IMR-90 (cell line): ENCODE results near the gene SLC25A19. TPM values are rescaled to one million over a fixed set of nuclear protein-coding genes. Genes with fewer than 3 reads are reported as not detected.
A peak's percentile ranks its signal among the peaks of the same experiment; 100 is the strongest.

Experiments
- ATAC-seq: fragments of 200-7000 bp; cut with Tn5 transposase; 2 replicates; pipeline ENCODE4 v1.9.1; 2020; ENCODE audit warnings: low read depth, mild to moderate bottlenecking, moderate library complexity
- BruUV-seq: library from RNA; stranded (reverse); fragments of 400-500 nt; replicated peaks from 2 replicates; lab custom pipeline; 2021; lab: Mats Ljungman, UMichigan
- CTCF ChIA-PET: fragments of 300-600 bp; formaldehyde crosslinking; extraction: SDS; loops from one replicate; lab custom pipeline; 2021; ENCODE audit warnings: antibody characterized with exemption; lab: Yijun Ruan, JAX
- POLR2A ChIA-PET: fragments of 300-600 bp; sonication (Branson Sonifier 250); formaldehyde crosslinking; loops from one replicate; lab custom pipeline; 2022; ENCODE audit warnings: antibody characterized with exemption; ENCODE audit not compliant: unreplicated experiment; lab: Charles Lee
- DNase-seq: peaks from one replicate; pipeline ENCODE4 v3.0.0; 2013
- H2AFZ ChIP-seq: replicated peaks from 2 replicates; pipeline ENCODE3; 2013; ENCODE audit warnings: low read length, mild to moderate bottlenecking; ENCODE audit not compliant: poor library complexity
- H2AK5ac ChIP-seq: 2 replicates; pipeline ENCODE4 v1.6.1; 2013; ENCODE audit warnings: low read depth, low read length, inconsistent platforms
- H2AK9ac ChIP-seq: replicated peaks from 2 replicates; pipeline ENCODE3; 2013; ENCODE audit warnings: mild to moderate bottlenecking, low read depth, low read length, moderate library complexity; ENCODE audit not compliant: poor library complexity
- H2BK120ac ChIP-seq: 2 replicates; pipeline ENCODE4 v1.6.1; 2013; ENCODE audit warnings: low read depth, low read length, inconsistent platforms
- H2BK15ac ChIP-seq: 3 replicates; pipeline ENCODE4 v1.6.1; 2013; ENCODE audit warnings: low read depth, low read length, inconsistent platforms
- H2BK20ac ChIP-seq: 2 replicates; pipeline ENCODE4 v1.6.1; 2013; ENCODE audit warnings: low read depth, mild to moderate bottlenecking, inconsistent platforms, low read length, moderate library complexity
- H2BK5ac ChIP-seq: 2 replicates; pipeline ENCODE4 v1.6.1; 2013; ENCODE audit warnings: mild to moderate bottlenecking, low read depth, low read length, inconsistent platforms; ENCODE audit not compliant: poor library complexity, severe bottlenecking
- H3K14ac ChIP-seq: replicated peaks from 2 replicates; pipeline ENCODE4 v1.6.1; 2013; ENCODE audit warnings: low read depth, low read length, inconsistent platforms
- H3K18ac ChIP-seq: 2 replicates; pipeline ENCODE4 v1.6.1; 2013; ENCODE audit warnings: low read depth, low read length, control low read depth
- H3K23ac ChIP-seq: 2 replicates; pipeline ENCODE4 v1.6.1; 2013; ENCODE audit warnings: low read depth, low read length, inconsistent platforms
- H3K27ac ChIP-seq: 2 replicates; pipeline ENCODE4 v1.5.1; 2013; ENCODE audit warnings: mild to moderate bottlenecking, control low read depth, low read length; ENCODE audit not compliant: insufficient read depth
- H3K27me3 ChIP-seq: 2 replicates; pipeline ENCODE4 v1.6.1; 2013; ENCODE audit warnings: low read length; ENCODE audit not compliant: control insufficient read depth, insufficient read depth
- H3K36me3 ChIP-seq: 2 replicates; pipeline ENCODE4 v1.6.1; 2013; ENCODE audit warnings: low read length, mixed read lengths; ENCODE audit not compliant: control insufficient read depth, insufficient read depth
- H3K4ac ChIP-seq: 2 replicates; pipeline ENCODE4 v1.6.1; 2013; ENCODE audit warnings: low read depth, low read length, inconsistent platforms
- H3K4me1 ChIP-seq: 2 replicates; pipeline ENCODE4 v1.6.1; 2013; ENCODE audit warnings: low read length, mixed read lengths; ENCODE audit not compliant: control insufficient read depth, insufficient read depth
- H3K4me2 ChIP-seq: 2 replicates; pipeline ENCODE4 v1.6.1; 2013; ENCODE audit warnings: low read depth, mild to moderate bottlenecking, control low read depth, low read length, moderate library complexity
- H3K4me3 ChIP-seq: 2 replicates; pipeline ENCODE4 v1.5.1; 2013; ENCODE audit warnings: low read depth, mild to moderate bottlenecking, control low read depth, low read length, moderate library complexity; ENCODE audit not compliant: insufficient read depth
- H3K56ac ChIP-seq: 2 replicates; pipeline ENCODE4 v1.6.1; 2013; ENCODE audit warnings: low read length, inconsistent platforms; ENCODE audit not compliant: insufficient read depth; ENCODE audit errors: extremely low read depth
- H3K79me1 ChIP-seq, 2 experiments: 2 replicates each; pipeline ENCODE4 v1.6.1; 2013; ENCODE audit warnings: low read length in 2 of 2, inconsistent platforms in 1 of 2, low read depth in 1 of 2
- H3K9ac ChIP-seq: 2 replicates; pipeline ENCODE4 v1.6.1; 2013; ENCODE audit warnings: low read depth, low read length, control low read depth
- H3K9me1 ChIP-seq: 2 replicates; pipeline ENCODE4 v1.6.1; 2013; ENCODE audit warnings: low read length, inconsistent platforms; ENCODE audit not compliant: insufficient read depth
- H3K9me3 ChIP-seq: 2 replicates; pipeline ENCODE4 v1.6.1; 2013; ENCODE audit warnings: low read length; ENCODE audit not compliant: control insufficient read depth, insufficient read depth
- H4K20me1 ChIP-seq: 2 replicates; pipeline ENCODE4 v1.6.1; 2013; ENCODE audit warnings: low read length, inconsistent platforms; ENCODE audit not compliant: insufficient read depth
- H4K5ac ChIP-seq: 2 replicates; pipeline ENCODE4 v1.6.1; 2013; ENCODE audit warnings: mild to moderate bottlenecking, low read depth, low read length, control low read depth
- H4K8ac ChIP-seq, 2 experiments: 2 replicates each; pipeline ENCODE4 v1.6.1; 2013; ENCODE audit warnings: low read depth in 2 of 2, low read length in 2 of 2, control low read depth in 1 of 2, inconsistent platforms in 1 of 2
- H4K91ac ChIP-seq: 2 replicates; pipeline ENCODE4 v1.6.1; 2013; ENCODE audit warnings: low read depth, low read length, inconsistent platforms; ENCODE audit not compliant: insufficient read depth
- BHLHE40 ChIP-seq: fragments of 150-350 bp; IDR thresholded peaks from 2 replicates; pipeline ENCODE4 v1.6.1; 2016; ENCODE audit warnings: mild to moderate bottlenecking, low read depth, low read length
- FOS ChIP-seq: fragments of 150-350 bp; IDR thresholded peaks from 2 replicates; pipeline ENCODE4 v1.6.1; 2016; ENCODE audit warnings: low read depth, low read length
- MAFK ChIP-seq: IDR thresholded peaks from 2 replicates; pipeline ENCODE4 v1.6.1; 2012; ENCODE audit warnings: low read depth, low read length, improper control_type of control experiment
- MAZ ChIP-seq: IDR thresholded peaks from 2 replicates; pipeline ENCODE4 v1.6.1; 2012; ENCODE audit warnings: low read depth, mild to moderate bottlenecking, low read length, improper control_type of control experiment, moderate library complexity, borderline replicate concordance
- MXI1 ChIP-seq: IDR thresholded peaks from 2 replicates; pipeline ENCODE4 v1.6.1; 2012; ENCODE audit warnings: low read depth, mild to moderate bottlenecking, low read length, moderate library complexity, borderline replicate concordance
- NFE2L2 ChIP-seq: fragments of 150-350 bp; IDR thresholded peaks from 2 replicates; pipeline ENCODE4 v1.6.1; 2016; ENCODE audit warnings: low read depth, mild to moderate bottlenecking, low read length
- POLR2A ChIP-seq: IDR thresholded peaks from 2 replicates; pipeline ENCODE4 v1.6.1; 2012; ENCODE audit warnings: mild to moderate bottlenecking, low read depth, low read length
- RAD21 ChIP-seq: IDR thresholded peaks from 2 replicates; pipeline ENCODE4 v1.6.1; 2012; ENCODE audit warnings: low read length, improper control_type of control experiment
- RCOR1 ChIP-seq: IDR thresholded peaks from 2 replicates; pipeline ENCODE4 v1.6.1; 2012; ENCODE audit warnings: mild to moderate bottlenecking, low read length, improper control_type of control experiment; ENCODE audit not compliant: insufficient replicate concordance
- SMC3 ChIP-seq: fragments of 150-350 bp; IDR thresholded peaks from 2 replicates; pipeline ENCODE4 v1.6.1; 2016; ENCODE audit warnings: low read depth, mild to moderate bottlenecking, antibody characterized with exemption, low read length, moderate library complexity
- WGBS, 2 experiments: methylation state at CpG; one replicate each; pipeline versions ENCODE4 v1.1.5 to v1.1.7; 2013; ENCODE audit warnings: missing lambda C conversion rate in 2 of 2; ENCODE audit not compliant: insufficient read length in 1 of 2; ENCODE audit errors: extremely low coverage in 2 of 2; 5-methylcytosine and 5-hydroxymethylcytosine counted together
- dilution Hi-C: fragments of 300-500 bp; cut with HindIII; formaldehyde crosslinking; loops from one replicate; pipeline ENCODE4 v1.14.3; 2018; ENCODE audit warnings: low sequenced_read_pairs; ENCODE audit not compliant: unreplicated experiment
- in situ Hi-C: fragments of 300-500 bp; cut with MboI; formaldehyde crosslinking; loops from 3 replicates; pipeline ENCODE4 v1.14.3; 2019; ENCODE audit warnings: low sequenced_read_pairs, inconsistent platforms, mixed read lengths
- intact Hi-C: fragments of 100-400 bp; cut with micrococcal nuclease; formaldehyde crosslinking; loops from 2 replicates; pipeline ENCODE4 v1.10.0; 2022
- polyA plus RNA-seq, 3 experiments: library from polyadenylated mRNA; depleted of rRNA; stranded (reverse); fragments of >200 nt; gene quantifications; 2 replicates each; pipeline ENCODE4 v1.2.3, GENCODE V29; 2012; ENCODE audit warnings: low replicate concordance in 1 of 3
- total RNA-seq: library from RNA; depleted of rRNA; stranded (reverse); fragments of >200 nt; gene quantifications from 2 replicates; pipeline ENCODE4 v1.2.3, GENCODE V29; 2012
- TF ChIP-seq, protein P1 (sequence below): conservative IDR thresholded peaks from 2 replicates; pipeline ENCODE4 v1.5.1; 2012; ENCODE audit warnings: mild to moderate bottlenecking, low read depth, low read length, improper control_type of control experiment
- TF ChIP-seq, protein P2 (sequence below): fragments of 150-350 bp; IDR thresholded peaks from 2 replicates; pipeline ENCODE4 v1.6.1; 2016; ENCODE audit warnings: low read depth, mild to moderate bottlenecking, low read length, moderate library complexity, borderline replicate concordance

The SLC25A19 gene
- total and polyA plus RNA-seq, 2 of the 4 experiments (the other 2 are of a cell fraction), result 9.1 to 9.2 TPM

DNA sequence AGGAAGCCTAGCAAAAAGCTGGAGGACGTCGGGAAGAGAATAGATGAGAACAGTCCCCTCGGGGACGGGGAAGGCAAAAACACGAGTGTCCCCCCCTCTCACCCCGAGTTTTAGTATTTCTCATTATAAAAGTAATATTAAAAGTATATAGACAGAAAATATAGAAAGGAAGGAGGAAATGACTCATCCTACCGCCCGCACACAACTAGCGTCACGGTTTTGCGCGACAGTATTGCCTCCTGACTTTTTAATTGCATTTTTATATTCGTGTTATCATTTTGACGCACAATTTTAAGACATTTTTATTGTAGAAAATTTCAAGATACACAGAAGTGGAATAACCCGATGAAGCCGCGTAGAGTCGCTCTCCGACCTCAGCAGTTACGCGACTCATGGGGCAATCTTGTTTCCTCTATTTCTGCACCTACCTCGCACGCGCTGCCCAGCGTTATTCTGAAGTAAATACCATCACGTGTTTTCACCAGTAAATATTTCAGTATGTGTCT lies 652 bp upstream of the SLC25A19 start:
- TF ChIP-seq POLR2A, result no peak
- no peak for TF ChIP-seq RCOR1
- TF ChIP-seq RAD21, result peak; percentile 28; the same call in 1 of the 2 replicates
- no peak for TF ChIP-seq MXI1
- no peak for TF ChIP-seq SMC3
- TF ChIP-seq, protein P1, sequence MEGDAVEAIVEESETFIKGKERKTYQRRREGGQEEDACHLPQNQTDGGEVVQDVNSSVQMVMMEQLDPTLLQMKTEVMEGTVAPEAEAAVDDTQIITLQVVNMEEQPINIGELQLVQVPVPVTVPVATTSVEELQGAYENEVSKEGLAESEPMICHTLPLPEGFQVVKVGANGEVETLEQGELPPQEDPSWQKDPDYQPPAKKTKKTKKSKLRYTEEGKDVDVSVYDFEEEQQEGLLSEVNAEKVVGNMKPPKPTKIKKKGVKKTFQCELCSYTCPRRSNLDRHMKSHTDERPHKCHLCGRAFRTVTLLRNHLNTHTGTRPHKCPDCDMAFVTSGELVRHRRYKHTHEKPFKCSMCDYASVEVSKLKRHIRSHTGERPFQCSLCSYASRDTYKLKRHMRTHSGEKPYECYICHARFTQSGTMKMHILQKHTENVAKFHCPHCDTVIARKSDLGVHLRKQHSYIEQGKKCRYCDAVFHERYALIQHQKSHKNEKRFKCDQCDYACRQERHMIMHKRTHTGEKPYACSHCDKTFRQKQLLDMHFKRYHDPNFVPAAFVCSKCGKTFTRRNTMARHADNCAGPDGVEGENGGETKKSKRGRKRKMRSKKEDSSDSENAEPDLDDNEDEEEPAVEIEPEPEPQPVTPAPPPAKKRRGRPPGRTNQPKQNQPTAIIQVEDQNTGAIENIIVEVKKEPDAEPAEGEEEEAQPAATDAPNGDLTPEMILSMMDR, result peak; percentile 37
- TF ChIP-seq MAFK, result no peak
- no peak for TF ChIP-seq MAZ
- TF ChIP-seq NFE2L2, result no peak
- TF ChIP-seq, protein P2, sequence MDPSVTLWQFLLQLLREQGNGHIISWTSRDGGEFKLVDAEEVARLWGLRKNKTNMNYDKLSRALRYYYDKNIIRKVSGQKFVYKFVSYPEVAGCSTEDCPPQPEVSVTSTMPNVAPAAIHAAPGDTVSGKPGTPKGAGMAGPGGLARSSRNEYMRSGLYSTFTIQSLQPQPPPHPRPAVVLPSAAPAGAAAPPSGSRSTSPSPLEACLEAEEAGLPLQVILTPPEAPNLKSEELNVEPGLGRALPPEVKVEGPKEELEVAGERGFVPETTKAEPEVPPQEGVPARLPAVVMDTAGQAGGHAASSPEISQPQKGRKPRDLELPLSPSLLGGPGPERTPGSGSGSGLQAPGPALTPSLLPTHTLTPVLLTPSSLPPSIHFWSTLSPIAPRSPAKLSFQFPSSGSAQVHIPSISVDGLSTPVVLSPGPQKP, result no peak
- TF ChIP-seq BHLHE40, result peak; percentile 40
- TF ChIP-seq FOS, result peak; percentile 76
- dilution Hi-C loops (no loop called here), intact Hi-C loops (loop anchor here (1.0 kb wide), 1 partner anchor 114 kb away; no protein-coding TSS in a partner anchor), in situ Hi-C loops (no loop called here)
- H2AFZ ChIP-seq, result peak overlapping the region; percentile 94
- H3K9ac ChIP-seq, result peak overlapping the region; percentile 67
- H3K27ac ChIP-seq, result peak overlapping the region; percentile 73
- peak overlapping the region; percentile 90 for H3K14ac ChIP-seq
- H4K8ac ChIP-seq, result peak overlapping the region; percentile 57 to 96
- peak overlapping the region; percentile 51 for H4K5ac ChIP-seq
- POLR2A ChIA-PET, result interaction anchor here (0.8 to 1.4 kb wide), 2 partner anchors 103 to 117 kb away, joined by 3 to 5 read pairs; no protein-coding TSS in a partner anchor
- peaks cover 4% of the 10 kb centered on the region; the same call in 1 of the 2 replicates for H3K9me1 ChIP-seq
- H3K9me3 ChIP-seq, result no peaks in the 10 kb centered on the region
- no peaks in the 10 kb centered on the region for H3K27me3 ChIP-seq
- DNase-seq (peak; percentile 60), ATAC-seq (peak; percentile 6)
- peak overlapping the region; percentile 78; the same call in 2 of the 3 replicates for H2BK15ac ChIP-seq
- peak overlapping the region; percentile 84 for H3K56ac ChIP-seq
- BruUV-seq, result no TSS peak
- H2AK9ac ChIP-seq, result no peak overlapping the region
- H3K4ac ChIP-seq, result peak overlapping the region; percentile 86
- H4K91ac ChIP-seq, result peak overlapping the region; percentile 78
- no peaks in the 10 kb centered on the region for H3K4me1 ChIP-seq
- peaks cover 0 to 13% of the 10 kb centered on the region in 2 experiments; a peak in 1 of 4 replicates for H3K79me1 ChIP-seq
- no CpG with 5 or more reads among the region's 26 CpGs for WGBS, 2 experiments
- peak overlapping the region; percentile 41; the same call in 1 of the 2 replicates for H2BK20ac ChIP-seq
- H3K23ac ChIP-seq, result peak overlapping the region; percentile 81
- peak overlapping the region; percentile 64 for H3K4me2 ChIP-seq
- peaks cover 3% of the 10 kb centered on the region; the same call in 1 of the 2 replicates for H3K36me3 ChIP-seq
- H2AK5ac ChIP-seq, result 0 out of 2 replicates have a peak overlapping the region, but pooled peaks have one; percentile 14
- CTCF ChIA-PET, result interaction anchor here (0.6 to 1.7 kb wide), 7 partner anchors 10 to 122 kb away, joined by 3 to 15 read pairs (median 4); partner anchors contain the start of genes GRB2 and MIF4GD
- peak overlapping the region; percentile 65 for H3K4me3 ChIP-seq
- peak overlapping the region; percentile 63 for H3K18ac ChIP-seq
- H4K20me1 ChIP-seq, result no peaks in the 10 kb centered on the region
- peak overlapping the region; percentile 81 for H2BK120ac ChIP-seq
- H2BK5ac ChIP-seq, result peak overlapping the region; percentile 88
